Measurements from ENCODE around the gene NECTIN2. TPM values are rescaled to one million over a fixed set of nuclear protein-coding genes. Genes with fewer than 3 reads are reported as not detected.

NECTIN2 gene
- total and polyA plus RNA-seq, 10 donors = 14.3 to 136 (median 98.6) TPM

DNA sequence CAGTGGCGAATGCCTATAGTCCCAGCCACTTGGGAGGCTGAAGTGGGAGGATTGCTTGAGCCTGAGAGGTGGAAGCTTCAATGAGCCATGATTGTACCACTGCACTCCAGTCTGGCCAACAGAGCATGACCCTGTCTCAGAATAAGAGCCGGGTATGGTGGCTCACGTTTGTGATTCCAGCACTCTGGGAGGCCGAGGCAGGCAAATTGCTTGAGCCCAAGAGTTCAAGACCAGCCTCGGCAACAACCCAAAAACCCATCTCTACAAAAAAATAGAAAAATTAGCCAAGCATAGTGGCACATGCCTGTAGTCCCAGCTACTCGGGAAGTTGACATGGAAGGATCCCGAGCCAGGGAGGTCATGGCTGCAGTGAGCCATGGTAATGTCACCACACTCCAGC, 5.3 kb upstream of the NECTIN2 start:
- Histone ChIP-seq H3K4me1 (peaks cover 8 to 26% (median 15%) of the 10 kb centered on the region in 6 donors), H3K4me3 (no peak overlapping the region), H3K36me3 (no peaks in the 10 kb centered on the region), H3K9me3 (no peaks in the 10 kb centered on the region), H3K27ac (no peak overlapping the region), H3K27me3 (replicated peaks in 1 of 7) (peaks cover 0 to 8% (median 0%) of the 10 kb centered on the region in 7 donors)
- 66 to 76% (median 72%) methylated on average over 6 to 7 of the region's 7 CpGs for WGBS, 5 donors
- DNase-seq = no peak
- intact Hi-C loops (cut with DNase I; ENCODE audit: low total_unique reads) = loop anchor here (5.0 kb wide), 1 partner anchor 39 kb away; no protein-coding TSS in a partner anchor
- TF ChIP-seq, protein P1, sequence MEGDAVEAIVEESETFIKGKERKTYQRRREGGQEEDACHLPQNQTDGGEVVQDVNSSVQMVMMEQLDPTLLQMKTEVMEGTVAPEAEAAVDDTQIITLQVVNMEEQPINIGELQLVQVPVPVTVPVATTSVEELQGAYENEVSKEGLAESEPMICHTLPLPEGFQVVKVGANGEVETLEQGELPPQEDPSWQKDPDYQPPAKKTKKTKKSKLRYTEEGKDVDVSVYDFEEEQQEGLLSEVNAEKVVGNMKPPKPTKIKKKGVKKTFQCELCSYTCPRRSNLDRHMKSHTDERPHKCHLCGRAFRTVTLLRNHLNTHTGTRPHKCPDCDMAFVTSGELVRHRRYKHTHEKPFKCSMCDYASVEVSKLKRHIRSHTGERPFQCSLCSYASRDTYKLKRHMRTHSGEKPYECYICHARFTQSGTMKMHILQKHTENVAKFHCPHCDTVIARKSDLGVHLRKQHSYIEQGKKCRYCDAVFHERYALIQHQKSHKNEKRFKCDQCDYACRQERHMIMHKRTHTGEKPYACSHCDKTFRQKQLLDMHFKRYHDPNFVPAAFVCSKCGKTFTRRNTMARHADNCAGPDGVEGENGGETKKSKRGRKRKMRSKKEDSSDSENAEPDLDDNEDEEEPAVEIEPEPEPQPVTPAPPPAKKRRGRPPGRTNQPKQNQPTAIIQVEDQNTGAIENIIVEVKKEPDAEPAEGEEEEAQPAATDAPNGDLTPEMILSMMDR (IDR thresholded peaks at IDR 0.05 in 8 of 11, conservative IDR thresholded peaks at IDR 0.05 in 3 of 11) = no peak
- TF ChIP-seq POLR2AphosphoS5 (IDR thresholded peaks at IDR 0.05) = no peak
- no peak for TF ChIP-seq POLR2A (IDR thresholded peaks at IDR 0.05)

DNA sequence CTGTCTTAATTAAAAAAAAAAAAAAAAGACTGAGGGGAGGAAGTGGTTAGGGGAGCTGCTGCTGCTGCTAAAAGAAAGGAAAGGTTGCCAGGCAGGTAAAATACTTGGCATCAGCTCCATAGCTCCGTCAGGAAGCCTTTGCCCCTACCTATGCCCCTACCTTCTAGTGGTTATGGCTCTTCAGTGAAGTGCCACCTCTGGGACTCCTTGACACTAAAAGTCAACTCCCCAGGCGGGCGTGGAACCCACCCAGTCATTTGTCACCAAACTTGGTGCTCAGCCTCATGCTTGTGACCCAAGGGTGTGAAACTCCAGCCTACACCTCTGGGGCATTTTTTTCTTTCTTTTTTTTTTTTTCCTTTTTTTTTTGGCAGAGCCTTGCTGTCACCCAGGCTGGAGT, 4.9 kb upstream of the NECTIN2 start:
- DNase-seq = no peak
- TF ChIP-seq POLR2AphosphoS5 (IDR thresholded peaks at IDR 0.05) (no peak), POLR2A (IDR thresholded peaks at IDR 0.05) (no peak)
- no peak overlapping the region for H3K27ac ChIP-seq
- H3K36me3 ChIP-seq = no peaks in the 10 kb centered on the region
- intact Hi-C loops (cut with DNase I; ENCODE audit: low total_unique reads) = loop anchor here (5.0 kb wide), 1 partner anchor 39 kb away; no protein-coding TSS in a partner anchor
- no peaks in the 10 kb centered on the region for H3K9me3 ChIP-seq
- H3K4me3 ChIP-seq = no peak overlapping the region
- H3K4me1 ChIP-seq = peaks cover 8 to 31% (median 17%) of the 10 kb centered on the region in 6 donors
- 58 to 66% (median 62%) methylated on average over 3 of the region's 3 CpGs for WGBS, 5 donors
- H3K27me3 ChIP-seq (replicated peaks in 1 of 7) = peaks cover 0 to 12% (median under 1%) of the 10 kb centered on the region in 7 donors

DNA sequence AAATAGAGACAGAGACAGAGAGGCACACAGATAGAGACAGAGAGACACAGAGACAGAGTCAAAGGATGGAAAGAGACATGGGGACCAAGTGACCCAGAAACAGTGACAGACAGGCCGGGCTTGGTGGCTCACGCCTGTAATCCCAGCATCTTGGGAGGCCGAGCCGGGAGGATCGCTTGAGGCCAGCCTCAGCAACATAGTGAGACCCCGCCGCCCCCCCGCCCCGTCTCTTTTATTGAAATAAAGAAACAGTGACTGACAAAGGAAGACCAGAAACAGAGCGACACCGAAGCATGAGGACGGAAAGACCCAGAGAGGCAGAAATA, 848 bp upstream of the NECTIN2 start:
- Histone ChIP-seq H3K4me3 (peak overlapping the region in 6 of 8 donors; percentile 16 to 79 (median 68)), H3K36me3 (no peaks in the 10 kb centered on the region), H3K27me3 (replicated peaks in 1 of 7) (peaks cover 0 to 40% (median 7%) of the 10 kb centered on the region in 7 donors), H3K4me1 (peaks cover 8 to 71% (median 53%) of the 10 kb centered on the region in 6 donors), H3K27ac (peak overlapping the region; percentile 6 to 98 (median 87)), H3K9me3 (no peaks in the 10 kb centered on the region)
- TF ChIP-seq, protein P1 (IDR thresholded peaks at IDR 0.05 in 8 of 11, conservative IDR thresholded peaks at IDR 0.05 in 3 of 11) = no peak
- TF ChIP-seq POLR2AphosphoS5 (IDR thresholded peaks at IDR 0.05) = no peak
- no peak for TF ChIP-seq POLR2A (IDR thresholded peaks at IDR 0.05)
- 4 to 12% (median 8%) methylated on average over 12 of the region's 12 CpGs for WGBS, 5 donors
- intact Hi-C loops (cut with DNase I; ENCODE audit: low total_unique reads) = no loop called here
- peak; percentile 78 for DNase-seq

DNA sequence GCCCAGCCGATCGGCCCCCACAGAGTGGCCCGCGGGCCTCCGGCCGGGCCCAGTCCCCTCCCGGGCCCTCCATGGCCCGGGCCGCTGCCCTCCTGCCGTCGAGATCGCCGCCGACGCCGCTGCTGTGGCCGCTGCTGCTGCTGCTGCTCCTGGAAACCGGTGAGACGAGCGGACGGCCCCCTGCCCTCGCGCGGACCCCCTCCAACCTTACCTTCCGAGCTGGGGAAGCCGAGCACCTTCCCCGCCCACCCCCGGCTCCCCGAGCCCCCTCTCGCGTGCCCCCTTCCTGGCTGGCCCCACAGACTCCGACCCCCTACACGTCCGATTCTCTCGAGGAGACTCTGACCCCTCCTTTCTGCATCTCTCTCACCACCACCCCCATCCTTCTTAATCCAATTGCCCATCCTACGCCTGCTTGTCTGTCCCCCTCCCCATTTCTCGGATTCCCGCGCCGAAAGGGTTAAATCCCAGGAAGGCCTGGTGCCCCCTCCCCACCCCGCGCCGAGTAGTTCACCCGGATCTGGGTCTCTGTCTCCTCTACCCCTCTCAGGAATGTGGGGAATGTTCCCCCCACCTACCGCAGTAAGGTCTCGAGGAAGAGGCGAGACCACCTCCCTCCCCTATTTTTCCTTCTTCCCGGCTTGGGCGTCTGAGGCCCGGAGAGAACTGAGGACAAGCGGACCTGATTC, 502 bp downstream of the NECTIN2 start:
- intact Hi-C loops (cut with DNase I; ENCODE audit: low total_unique reads) = no loop called here
- Histone ChIP-seq H3K9me3 (no peaks in the 10 kb centered on the region), H3K27ac (peak overlapping the region; percentile 79 to 98 (median 94)), H3K4me3 (peak overlapping the region; percentile 56 to 79 (median 66)), H3K4me1 (peaks cover 8 to 79% (median 63%) of the 10 kb centered on the region in 6 donors), H3K36me3 (no peaks in the 10 kb centered on the region), H3K27me3 (replicated peaks in 1 of 7) (peaks cover 0 to 40% (median 7%) of the 10 kb centered on the region in 7 donors)
- TF ChIP-seq POLR2AphosphoS5 (IDR thresholded peaks at IDR 0.05) = no peak
- no peak for TF ChIP-seq POLR2A (IDR thresholded peaks at IDR 0.05)
- TF ChIP-seq, protein P1 (IDR thresholded peaks at IDR 0.05 in 8 of 11, conservative IDR thresholded peaks at IDR 0.05 in 3 of 11) = no peak
- DNase-seq = peak; percentile 75
- WGBS, 5 donors = 0 to 2% (median 1%) methylated on average over 35 to 51 of the region's 51 CpGs

Measured in spleen (tissue), 11 donors.